ENCODE data around the gene RNASET2.
"Not testable (repeated sequence)": the region's sequence is repeated elsewhere in the genome, so short reads cannot be mapped to it uniquely, and the experiment has no call there.

RNASET2 gene

DNA sequence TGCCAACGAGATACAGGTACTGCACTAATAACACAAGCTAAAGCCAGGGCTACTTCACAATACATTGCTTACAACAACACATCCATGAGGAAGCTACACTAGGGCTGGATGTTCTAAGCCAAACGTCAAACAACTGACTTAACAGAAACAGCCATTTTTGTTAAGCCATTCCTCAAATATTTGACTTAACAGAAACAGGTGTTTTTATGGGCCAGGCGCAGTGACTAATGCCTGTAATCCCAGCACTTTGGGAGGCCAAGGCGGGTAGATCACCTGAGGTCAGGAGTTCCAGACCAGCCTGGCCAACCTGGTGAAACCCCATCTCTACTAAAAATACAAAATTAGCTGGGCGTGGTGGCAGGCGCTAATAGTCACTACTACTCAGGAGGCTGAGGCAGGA, 7.6 kb downstream of the RNASET2 start:
- Histone ChIP-seq H3K4me1 (ENCODE audit: control insufficient read depth in 2 of 2, insufficient read depth in 2 of 2, low read length in 2 of 2) (peaks cover 18 to 19% of the 10 kb centered on the region in 2 donors), H3K36me3 (ENCODE audit: control insufficient read depth in 2 of 2, insufficient read depth in 2 of 2, low read length in 2 of 2) (peaks cover 18 to 38% of the 10 kb centered on the region in 2 donors)
- H3K27me3 ChIP-seq (ENCODE audit: control insufficient read depth in 2 of 2, insufficient read depth in 2 of 2, low read length in 2 of 2); H3K27ac ChIP-seq (ENCODE audit: low read depth in 2 of 2, low read length in 2 of 2); H3K4me3 ChIP-seq (ENCODE audit: low read length in 2 of 2); H3K9me3 ChIP-seq (ENCODE audit: control insufficient read depth in 2 of 2, low read length in 2 of 2); H3K9ac ChIP-seq (ENCODE audit: low read depth in 1 of 2, low read length in 2 of 2): not testable (repeated sequence)

DNA sequence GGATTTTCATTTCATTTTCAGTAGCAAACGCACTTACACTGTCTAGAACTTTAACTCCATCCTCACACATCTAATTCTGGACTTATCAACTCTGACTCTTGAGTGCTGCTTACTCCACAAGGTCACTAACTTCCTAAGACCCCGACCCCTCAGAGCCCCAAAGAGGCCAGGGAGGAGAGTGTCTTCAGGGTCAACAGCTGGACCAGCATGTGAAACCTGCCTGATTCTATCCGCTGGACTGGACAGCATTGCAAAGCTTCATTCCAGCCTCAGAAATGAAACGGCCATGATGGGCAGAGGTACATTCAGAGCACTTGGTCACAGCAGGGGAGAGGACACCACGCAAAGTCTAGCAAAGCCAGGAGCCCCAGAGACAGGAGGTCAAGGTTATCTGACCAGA, 9.1 kb downstream of the RNASET2 start:
- peaks cover 18% of the 10 kb centered on the region in 2 donors for H3K4me1 ChIP-seq (ENCODE audit: control insufficient read depth in 2 of 2, insufficient read depth in 2 of 2, low read length in 2 of 2)
- H3K27ac ChIP-seq (ENCODE audit: low read depth in 2 of 2, low read length in 2 of 2): no peak overlapping the region
- no peaks in the 10 kb centered on the region for H3K9me3 ChIP-seq (ENCODE audit: control insufficient read depth in 2 of 2, low read length in 2 of 2)
- H3K4me3 ChIP-seq (ENCODE audit: low read length in 2 of 2): no peak overlapping the region
- peaks cover 24 to 36% of the 10 kb centered on the region in 2 donors for H3K36me3 ChIP-seq (ENCODE audit: control insufficient read depth in 2 of 2, insufficient read depth in 2 of 2, low read length in 2 of 2)
- H3K9ac ChIP-seq (ENCODE audit: low read depth in 1 of 2, low read length in 2 of 2): no peak overlapping the region
- no peaks in the 10 kb centered on the region for H3K27me3 ChIP-seq (ENCODE audit: control insufficient read depth in 2 of 2, insufficient read depth in 2 of 2, low read length in 2 of 2)

DNA sequence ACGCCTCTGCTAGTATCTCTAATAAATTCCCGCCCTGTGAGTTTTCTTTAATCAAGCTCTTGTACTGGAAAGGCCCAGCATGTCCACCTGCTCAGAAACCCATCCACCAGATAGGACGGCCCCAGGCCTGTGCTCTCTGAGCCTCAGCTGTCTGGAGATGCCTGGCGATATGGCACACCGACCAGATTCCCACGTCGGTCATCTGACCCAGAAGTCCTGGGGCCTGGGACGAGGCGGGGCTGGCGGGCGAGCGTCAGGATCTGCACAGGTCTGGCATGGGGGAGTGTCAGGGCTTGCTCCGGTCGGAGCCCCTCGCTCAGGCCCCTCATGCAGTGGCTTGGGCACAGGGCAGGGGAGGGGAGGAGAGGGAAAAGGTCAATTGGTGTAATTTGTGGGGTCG, 10.2 kb downstream of the RNASET2 start:
- Histone ChIP-seq H3K4me1 (ENCODE audit: control insufficient read depth in 2 of 2, insufficient read depth in 2 of 2, low read length in 2 of 2) (peaks cover 17 to 18% of the 10 kb centered on the region in 2 donors), H3K27ac (ENCODE audit: low read depth in 2 of 2, low read length in 2 of 2) (no peak overlapping the region), H3K4me3 (ENCODE audit: low read length in 2 of 2) (no peak overlapping the region), H3K9me3 (ENCODE audit: control insufficient read depth in 2 of 2, low read length in 2 of 2) (no peaks in the 10 kb centered on the region), H3K9ac (ENCODE audit: low read depth in 1 of 2, low read length in 2 of 2) (no peak overlapping the region), H3K36me3 (ENCODE audit: control insufficient read depth in 2 of 2, insufficient read depth in 2 of 2, low read length in 2 of 2) (peaks cover 28 to 30% of the 10 kb centered on the region in 2 donors), H3K27me3 (ENCODE audit: control insufficient read depth in 2 of 2, insufficient read depth in 2 of 2, low read length in 2 of 2) (no peaks in the 10 kb centered on the region)

DNA sequence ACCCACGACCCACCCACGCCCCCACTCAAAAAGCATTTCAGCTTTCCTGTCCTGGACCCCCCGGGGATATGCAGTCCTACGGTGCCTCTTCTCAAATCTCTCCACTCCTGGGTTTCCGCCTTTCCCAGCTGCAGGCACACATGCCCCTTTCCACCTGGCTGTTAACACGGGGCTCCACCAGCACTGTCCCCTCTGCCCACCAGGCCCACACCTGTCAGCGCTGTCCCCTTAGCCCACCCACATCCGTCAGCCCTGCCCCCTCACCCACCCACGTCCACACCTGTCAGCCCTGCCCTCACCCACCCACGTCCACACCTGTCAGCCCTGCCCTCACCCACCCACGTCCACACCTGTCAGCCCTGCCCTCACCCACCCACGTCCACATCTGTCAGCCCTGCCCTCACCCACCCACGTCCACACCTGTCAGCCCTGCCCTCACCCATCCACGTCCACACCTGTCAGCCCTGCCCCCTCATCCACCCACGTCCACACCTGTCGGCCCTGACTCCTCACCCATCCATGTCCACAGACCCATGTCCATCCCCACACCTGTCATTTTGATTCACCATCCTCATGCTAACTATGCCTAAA, 11.6 kb downstream of the RNASET2 start:
- Histone ChIP-seq H3K36me3 (ENCODE audit: control insufficient read depth in 2 of 2, insufficient read depth in 2 of 2, low read length in 2 of 2) (peaks cover 29 to 33% of the 10 kb centered on the region in 2 donors), H3K9ac (ENCODE audit: low read depth in 1 of 2, low read length in 2 of 2) (no peak overlapping the region), H3K4me1 (ENCODE audit: control insufficient read depth in 2 of 2, insufficient read depth in 2 of 2, low read length in 2 of 2) (peaks cover 4 to 6% of the 10 kb centered on the region in 2 donors), H3K27ac (ENCODE audit: low read depth in 2 of 2, low read length in 2 of 2) (no peak overlapping the region), H3K4me3 (ENCODE audit: low read length in 2 of 2) (no peak overlapping the region), H3K9me3 (ENCODE audit: control insufficient read depth in 2 of 2, low read length in 2 of 2) (no peaks in the 10 kb centered on the region), H3K27me3 (ENCODE audit: control insufficient read depth in 2 of 2, insufficient read depth in 2 of 2, low read length in 2 of 2) (no peaks in the 10 kb centered on the region)

DNA sequence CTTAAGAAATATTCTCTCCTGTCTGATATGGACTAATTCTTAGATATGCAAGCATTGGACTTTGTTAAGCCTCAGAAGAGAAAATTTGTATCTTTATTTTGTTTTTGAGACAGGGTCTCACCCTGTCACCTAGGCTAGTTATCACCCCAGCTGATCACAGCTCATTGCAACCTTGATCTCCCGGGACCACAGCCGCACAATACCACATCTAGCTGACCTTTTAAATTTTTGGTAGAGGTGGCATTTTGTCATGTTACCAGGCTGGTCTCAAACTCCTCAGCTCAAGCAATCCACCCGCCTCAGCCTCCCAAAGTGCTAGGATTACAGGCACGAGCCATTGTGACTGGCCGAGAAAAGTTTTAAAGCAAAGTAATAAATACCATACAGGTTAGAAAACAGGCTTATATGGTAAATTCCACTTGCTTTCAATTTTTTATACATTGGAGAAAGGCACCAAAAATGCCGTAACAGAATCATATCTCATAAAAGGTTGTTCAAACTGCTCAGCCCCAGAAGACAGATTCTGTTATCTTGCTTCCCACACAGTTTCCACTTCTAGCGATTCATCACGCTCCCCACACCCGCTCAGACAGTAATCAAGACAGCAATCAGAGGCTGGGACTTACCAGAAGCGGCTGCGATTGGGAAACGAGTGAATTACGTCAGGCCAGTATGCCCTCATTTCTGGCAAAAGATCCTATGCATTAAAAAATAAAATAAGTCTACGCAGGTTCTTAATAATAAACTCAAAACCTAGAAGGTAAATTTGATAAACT, 13.8 kb downstream of the RNASET2 start:
- Histone ChIP-seq H3K27ac (ENCODE audit: low read depth in 2 of 2, low read length in 2 of 2) (no peak overlapping the region), H3K27me3 (ENCODE audit: control insufficient read depth in 2 of 2, insufficient read depth in 2 of 2, low read length in 2 of 2) (no peaks in the 10 kb centered on the region), H3K36me3 (ENCODE audit: control insufficient read depth in 2 of 2, insufficient read depth in 2 of 2, low read length in 2 of 2) (peaks cover 44 to 51% of the 10 kb centered on the region in 2 donors)

DNA sequence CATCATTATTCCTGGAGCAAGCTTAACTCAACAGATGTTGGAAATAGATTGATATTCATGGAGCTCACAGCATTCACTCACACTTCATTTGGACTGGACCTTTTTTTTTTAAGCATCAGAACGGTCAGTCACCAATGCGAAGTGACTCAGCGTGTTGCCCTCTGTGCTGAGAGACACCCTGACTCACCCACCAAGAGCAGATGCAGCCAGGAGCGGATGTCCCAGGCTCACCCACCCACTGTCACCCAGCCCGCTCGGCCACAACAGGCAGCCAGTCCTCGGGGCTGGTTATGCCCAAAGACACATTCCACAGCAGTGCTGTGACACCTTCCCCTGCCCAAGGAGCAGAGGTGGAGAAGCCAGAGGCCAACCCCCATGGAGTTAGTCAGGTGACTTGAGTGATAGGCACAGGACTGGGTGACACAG, 15.7 kb downstream of the RNASET2 start:
- Histone ChIP-seq H3K27me3 (ENCODE audit: control insufficient read depth in 2 of 2, insufficient read depth in 2 of 2, low read length in 2 of 2) (no peaks in the 10 kb centered on the region), H3K27ac (ENCODE audit: low read depth in 2 of 2, low read length in 2 of 2) (no peak overlapping the region), H3K4me3 (ENCODE audit: low read length in 2 of 2) (no peak overlapping the region), H3K36me3 (ENCODE audit: control insufficient read depth in 2 of 2, insufficient read depth in 2 of 2, low read length in 2 of 2) (peaks cover 42 to 44% of the 10 kb centered on the region in 2 donors), H3K9ac (ENCODE audit: low read depth in 1 of 2, low read length in 2 of 2) (no peak overlapping the region), H3K9me3 (ENCODE audit: control insufficient read depth in 2 of 2, low read length in 2 of 2) (no peaks in the 10 kb centered on the region), H3K4me1 (ENCODE audit: control insufficient read depth in 2 of 2, insufficient read depth in 2 of 2, low read length in 2 of 2) (no peaks in the 10 kb centered on the region)

More for the DNA sequence above, 13.8 kb downstream of the RNASET2 start:
- Histone ChIP-seq H3K9ac (ENCODE audit: low read depth in 1 of 2, low read length in 2 of 2) (no peak overlapping the region), H3K4me1 (ENCODE audit: control insufficient read depth in 2 of 2, insufficient read depth in 2 of 2, low read length in 2 of 2) (no peaks in the 10 kb centered on the region), H3K9me3 (ENCODE audit: control insufficient read depth in 2 of 2, low read length in 2 of 2) (no peaks in the 10 kb centered on the region), H3K4me3 (ENCODE audit: low read length in 2 of 2) (no peak overlapping the region)

DNA sequence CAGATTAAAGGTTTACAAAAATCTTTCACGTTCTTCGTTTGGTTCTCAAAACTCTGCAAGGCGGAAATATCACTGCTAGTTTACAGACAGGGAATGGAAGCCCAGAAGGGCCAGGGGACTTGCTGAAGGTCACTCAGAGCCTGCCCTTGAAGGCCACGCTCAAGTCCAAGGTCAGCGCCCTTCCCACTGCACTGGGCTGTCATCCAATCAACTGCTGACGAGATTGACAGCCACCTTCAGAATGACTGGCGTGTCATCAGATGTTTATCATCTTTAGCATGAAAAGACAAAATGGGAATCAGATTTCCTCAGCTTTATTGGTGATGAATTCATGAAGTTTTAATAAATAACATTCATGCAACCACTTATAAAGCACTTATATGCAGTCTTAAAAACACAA, 16.5 kb downstream of the RNASET2 start:
- Histone ChIP-seq H3K27ac (ENCODE audit: low read depth in 2 of 2, low read length in 2 of 2) (no peak overlapping the region), H3K4me3 (ENCODE audit: low read length in 2 of 2) (no peak overlapping the region), H3K4me1 (ENCODE audit: control insufficient read depth in 2 of 2, insufficient read depth in 2 of 2, low read length in 2 of 2) (no peaks in the 10 kb centered on the region), H3K9me3 (ENCODE audit: control insufficient read depth in 2 of 2, low read length in 2 of 2) (no peaks in the 10 kb centered on the region), H3K9ac (ENCODE audit: low read depth in 1 of 2, low read length in 2 of 2) (no peak overlapping the region), H3K36me3 (ENCODE audit: control insufficient read depth in 2 of 2, insufficient read depth in 2 of 2, low read length in 2 of 2) (peaks cover 39 to 45% of the 10 kb centered on the region in 2 donors), H3K27me3 (ENCODE audit: control insufficient read depth in 2 of 2, insufficient read depth in 2 of 2, low read length in 2 of 2) (no peaks in the 10 kb centered on the region)

DNA sequence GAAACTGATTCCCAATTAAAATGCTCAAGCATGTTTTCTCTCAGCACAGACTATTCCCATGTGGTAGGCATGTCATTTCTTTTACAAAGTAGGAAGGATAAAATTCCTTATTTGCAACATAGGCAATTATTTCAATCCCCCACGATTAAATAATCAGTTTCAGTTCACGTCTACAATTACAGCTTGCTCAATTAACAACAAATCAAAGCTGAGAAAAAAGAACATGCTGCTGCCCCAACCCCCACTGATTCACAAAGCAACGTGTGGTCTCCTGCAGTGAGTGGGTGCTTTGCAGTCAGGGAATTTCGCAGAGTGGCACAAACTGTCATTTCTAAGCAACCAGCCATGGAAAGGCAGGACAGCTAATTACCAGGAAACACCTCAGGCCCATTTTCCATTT, 17.0 kb downstream of the RNASET2 start:
- H3K4me1 ChIP-seq (ENCODE audit: control insufficient read depth in 2 of 2, insufficient read depth in 2 of 2, low read length in 2 of 2): no peaks in the 10 kb centered on the region
- peaks cover 45 to 51% of the 10 kb centered on the region in 2 donors for H3K36me3 ChIP-seq (ENCODE audit: control insufficient read depth in 2 of 2, insufficient read depth in 2 of 2, low read length in 2 of 2)
- H3K27ac ChIP-seq (ENCODE audit: low read depth in 2 of 2, low read length in 2 of 2): no peak overlapping the region
- H3K4me3 ChIP-seq (ENCODE audit: low read length in 2 of 2): no peak overlapping the region
- no peaks in the 10 kb centered on the region for H3K9me3 ChIP-seq (ENCODE audit: control insufficient read depth in 2 of 2, low read length in 2 of 2)
- no peak overlapping the region for H3K9ac ChIP-seq (ENCODE audit: low read depth in 1 of 2, low read length in 2 of 2)
- H3K27me3 ChIP-seq (ENCODE audit: control insufficient read depth in 2 of 2, insufficient read depth in 2 of 2, low read length in 2 of 2): no peaks in the 10 kb centered on the region

DNA sequence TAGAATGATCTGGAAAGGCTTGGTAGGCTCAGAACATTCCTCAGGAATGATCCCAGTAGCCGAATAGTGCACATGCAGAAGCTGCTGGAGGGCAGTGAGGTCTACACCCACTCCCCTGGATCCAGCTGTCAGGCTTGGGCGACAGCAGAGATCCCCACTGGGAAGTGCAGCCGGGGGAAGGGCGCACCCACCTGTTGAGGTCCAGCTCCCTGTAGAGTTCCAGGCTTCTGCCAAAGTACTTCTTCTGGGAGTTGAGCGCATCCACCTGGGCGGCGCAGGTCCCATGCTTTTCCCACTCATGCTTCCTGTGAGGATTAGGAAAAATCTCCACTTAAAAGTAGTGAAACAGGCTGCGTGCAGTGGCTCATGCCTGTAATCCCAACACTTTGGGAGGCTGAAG, 17.6 kb downstream of the RNASET2 start:
- Histone ChIP-seq H3K4me1 (ENCODE audit: control insufficient read depth in 2 of 2, insufficient read depth in 2 of 2, low read length in 2 of 2) (no peaks in the 10 kb centered on the region), H3K27me3 (ENCODE audit: control insufficient read depth in 2 of 2, insufficient read depth in 2 of 2, low read length in 2 of 2) (no peaks in the 10 kb centered on the region), H3K36me3 (ENCODE audit: control insufficient read depth in 2 of 2, insufficient read depth in 2 of 2, low read length in 2 of 2) (peaks cover 48 to 56% of the 10 kb centered on the region in 2 donors), H3K9ac (ENCODE audit: low read depth in 1 of 2, low read length in 2 of 2) (no peak overlapping the region), H3K4me3 (ENCODE audit: low read length in 2 of 2) (no peak overlapping the region), H3K9me3 (ENCODE audit: control insufficient read depth in 2 of 2, low read length in 2 of 2) (no peaks in the 10 kb centered on the region), H3K27ac (ENCODE audit: low read depth in 2 of 2, low read length in 2 of 2) (no peak overlapping the region)

DNA sequence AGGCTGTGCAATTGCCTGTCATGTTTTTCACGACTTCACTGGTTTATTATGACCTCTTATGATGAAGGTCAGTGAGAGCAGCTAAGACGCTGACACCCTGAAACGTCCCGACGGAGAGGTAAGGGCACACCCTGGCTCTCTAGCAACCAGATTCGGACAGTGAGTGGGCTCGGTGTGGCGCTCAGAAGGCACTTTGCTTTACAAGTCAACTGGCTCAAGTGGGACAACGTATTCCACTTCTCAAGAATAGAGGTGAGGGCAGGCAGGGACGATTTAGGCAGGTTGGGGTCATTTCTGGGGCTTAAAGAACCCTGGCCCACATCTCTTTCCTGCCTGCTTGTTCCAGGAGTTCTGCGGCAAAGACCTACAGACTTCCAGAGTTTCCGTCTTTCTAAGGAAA, 18.2 kb downstream of the RNASET2 start:
- Histone ChIP-seq H3K36me3 (ENCODE audit: control insufficient read depth in 2 of 2, insufficient read depth in 2 of 2, low read length in 2 of 2) (peaks cover 45 to 62% of the 10 kb centered on the region in 2 donors), H3K9me3 (ENCODE audit: control insufficient read depth in 2 of 2, low read length in 2 of 2) (no peaks in the 10 kb centered on the region), H3K27ac (ENCODE audit: low read depth in 2 of 2, low read length in 2 of 2) (no peak overlapping the region), H3K9ac (ENCODE audit: low read depth in 1 of 2, low read length in 2 of 2) (no peak overlapping the region), H3K4me3 (ENCODE audit: low read length in 2 of 2) (no peak overlapping the region), H3K4me1 (ENCODE audit: control insufficient read depth in 2 of 2, insufficient read depth in 2 of 2, low read length in 2 of 2) (no peaks in the 10 kb centered on the region), H3K27me3 (ENCODE audit: control insufficient read depth in 2 of 2, insufficient read depth in 2 of 2, low read length in 2 of 2) (no peaks in the 10 kb centered on the region)
